GM23338 (cell line): ENCODE results near the gene MARK3. TPM values are rescaled to one million over a fixed set of nuclear protein-coding genes. Genes with fewer than 3 reads are reported as not detected.
A peak's percentile ranks its signal among the peaks of the same experiment; 100 is the strongest.

Experiments
- ATAC-seq: fragments of 200-7000 bp; cut with Tn5 transposase; 3 replicates; pipeline ENCODE4 v1.9.1; 2020
- DNase-seq: peaks from one replicate; pipeline ENCODE4 v3.0.0-alpha.2; 2015; ENCODE audit warnings: low spot score
- H2AFZ ChIP-seq: fragments of 200-600 bp; sonication (generic); 2 replicates; pipeline ENCODE4 v1.8.0; 2016; ENCODE audit warnings: antibody characterized with exemption, mild to moderate bottlenecking, moderate library complexity
- H3F3A ChIP-seq: fragments of 200-600 bp; sonication (generic); replicated peaks from 2 replicates; pipeline ENCODE4 v1.8.0; 2017; ENCODE audit warnings: antibody characterized with exemption, mixed run types, low read depth
- H3K27ac ChIP-seq: fragments of 200-600 bp; sonication (generic); 2 replicates; pipeline ENCODE4 v1.6.1; 2016; ENCODE audit warnings: low read depth
- H3K27me3 ChIP-seq: fragments of 200-600 bp; sonication (generic); 2 replicates; pipeline ENCODE4 v1.8.0; 2016; ENCODE audit warnings: mild to moderate bottlenecking, mixed run types, moderate library complexity; ENCODE audit not compliant: insufficient read depth
- H3K36me3 ChIP-seq: fragments of 200-600 bp; sonication (generic); 2 replicates; pipeline ENCODE4 v1.8.0; 2016; ENCODE audit warnings: mild to moderate bottlenecking; ENCODE audit not compliant: insufficient read depth
- H3K4me1 ChIP-seq: fragments of 200-600 bp; sonication (generic); 2 replicates; pipeline ENCODE4 v1.8.0; 2016; ENCODE audit warnings: mild to moderate bottlenecking, moderate library complexity; ENCODE audit not compliant: insufficient read depth
- H3K4me2 ChIP-seq: fragments of 200-600 bp; sonication (generic); 2 replicates; pipeline ENCODE4 v1.7.1; 2017; ENCODE audit warnings: mixed run types
- H3K4me3 ChIP-seq: fragments of 200-600 bp; sonication (generic); 2 replicates; pipeline ENCODE4 v1.6.1; 2016; ENCODE audit warnings: mixed run types
- H3K79me2 ChIP-seq: fragments of 200-600 bp; sonication (generic); replicated peaks from 2 replicates; pipeline ENCODE4 v1.8.0; 2017; ENCODE audit warnings: mild to moderate bottlenecking; ENCODE audit not compliant: insufficient read depth
- H3K9me2 ChIP-seq: fragments of 200-600 bp; sonication (generic); 2 replicates; pipeline ENCODE4 v1.8.0; 2017; ENCODE audit not compliant: insufficient read depth
- H4K20me1 ChIP-seq: fragments of 200-600 bp; sonication (generic); replicated peaks from 2 replicates; pipeline ENCODE4 v1.8.0; 2017; ENCODE audit warnings: mild to moderate bottlenecking; ENCODE audit not compliant: insufficient read depth
- H3K27ac Mint-ChIP-seq: 2 replicates; pipeline ENCODE4 v1.8.0; 2020; ENCODE audit warnings: inconsistent platforms, mild to moderate bottlenecking, moderate library complexity, mixed read lengths
- H3K27me3 Mint-ChIP-seq: 3 replicates; pipeline ENCODE4 v1.8.0; 2022; ENCODE audit warnings: low read depth, mild to moderate bottlenecking, moderate library complexity, mixed read lengths, inconsistent platforms; ENCODE audit not compliant: insufficient read depth, poor library complexity
- H3K36me3 Mint-ChIP-seq: 3 replicates; pipeline ENCODE4 v1.8.0; 2021; ENCODE audit warnings: low read depth, mild to moderate bottlenecking, inconsistent platforms, moderate library complexity, mixed read lengths
- H3K4me1 Mint-ChIP-seq: 3 replicates; pipeline ENCODE4 v1.8.0; 2020; ENCODE audit warnings: mild to moderate bottlenecking, inconsistent platforms, mixed read lengths
- H3K4me3 Mint-ChIP-seq: 3 replicates; pipeline ENCODE4 v1.8.0; 2021; ENCODE audit warnings: moderate library complexity, mild to moderate bottlenecking, inconsistent platforms, mixed read lengths
- H3K9me3 Mint-ChIP-seq: 3 replicates; pipeline ENCODE4 v1.8.0; 2020; ENCODE audit warnings: moderate library complexity, mild to moderate bottlenecking, inconsistent platforms, mixed read lengths
- CREB1 ChIP-seq: fragments of 250-450 bp; sonication (Bioruptor Pico); IDR thresholded peaks from 2 replicates; pipeline ENCODE4 v1.5.0; 2020; ENCODE audit warnings: low read depth, mild to moderate bottlenecking, moderate library complexity
- CTCF ChIP-seq, 2 experiments: fragments of 200-600 bp in 1 of 2; sonication (generic) in 1 of 2; conservative IDR thresholded peaks; 2 replicates each; pipeline versions ENCODE4 v1.5.1 to v1.6.1; 2016 to 2017; ENCODE audit warnings: antibody characterized with exemption in 2 of 2, low read depth in 2 of 2, mild to moderate bottlenecking in 2 of 2, moderate library complexity in 1 of 2
- ETS1 ChIP-seq: IDR thresholded peaks from 2 replicates; pipeline ENCODE4 v1.6.1; 2016; ENCODE audit warnings: antibody characterized with exemption
- EZH2 ChIP-seq: fragments of 200-600 bp; sonication (generic); IDR thresholded peaks from one replicate; pipeline ENCODE4 v1.8.0; 2017; ENCODE audit warnings: antibody characterized with exemption, mild to moderate bottlenecking, low read depth; ENCODE audit not compliant: unreplicated experiment
- EZH2phosphoT487 ChIP-seq: fragments of 200-600 bp; sonication (generic); IDR thresholded peaks from one replicate; pipeline ENCODE4 v1.8.1; 2018; ENCODE audit warnings: antibody characterized with exemption; ENCODE audit not compliant: unreplicated experiment
- JUNB ChIP-seq: IDR thresholded peaks from one replicate; pipeline ENCODE4 v1.6.1; 2016; ENCODE audit warnings: antibody characterized with exemption; ENCODE audit not compliant: unreplicated experiment
- POLR2AphosphoS5 ChIP-seq: IDR thresholded peaks from 2 replicates; pipeline ENCODE4 v1.6.1; 2016; ENCODE audit warnings: antibody characterized with exemption, low read depth
- REST ChIP-seq: IDR thresholded peaks from one replicate; pipeline ENCODE4 v1.6.1; 2018; ENCODE audit warnings: antibody characterized with exemption; ENCODE audit not compliant: unreplicated experiment
- STAT1 ChIP-seq: IDR thresholded peaks from one replicate; pipeline ENCODE4 v1.6.1; 2016; ENCODE audit warnings: antibody characterized with exemption; ENCODE audit not compliant: unreplicated experiment
- ZNF114 ChIP-seq: fragments of 250-450 bp; sonication (Bioruptor Pico); IDR thresholded peaks from 2 replicates; pipeline ENCODE4 v1.5.0; 2020; ENCODE audit warnings: mild to moderate bottlenecking, moderate library complexity
- ZNF331 ChIP-seq: fragments of 250-450 bp; sonication (Bioruptor Pico); IDR thresholded peaks from 2 replicates; pipeline ENCODE4 v1.5.0; 2020; ENCODE audit warnings: low read depth, mild to moderate bottlenecking, moderate library complexity
- ZNF462 ChIP-seq: fragments of 250-450 bp; sonication (Bioruptor Pico); IDR thresholded peaks from 2 replicates; pipeline ENCODE4 v1.5.0; 2020; ENCODE audit warnings: mild to moderate bottlenecking, moderate library complexity
- polyA plus RNA-seq: library from polyadenylated mRNA; unstranded; fragments of >200 nt; fragmentation: Nextera tagmentation; extraction: Ambion mirVana; gene quantifications from 2 replicates; pipeline ENCODE4 v1.2.1, GENCODE V29; 2016
- total RNA-seq: library from RNA; depleted of rRNA; stranded (reverse); fragments of >200 nt; shearing (Covaris generic); gene quantifications from 2 replicates; pipeline ENCODE4 v1.2.3, GENCODE V29; 2014

MARK3 gene
- total and polyA plus RNA-seq, 2 experiments from 2014 or later, result 45.9 to 69.7 TPM

GRCh38 chr14:103520269-103520656 is 135.0 kb downstream of the MARK3 start:
- DNase-seq (no peak), ATAC-seq (no peak)
- H3K4me3 ChIP-seq, result peak overlapping the region; percentile 90
- H2AFZ ChIP-seq, result no peak overlapping the region
- H3K36me3 ChIP-seq, result no peaks in the 10 kb centered on the region; the same call in 1 of the 2 replicates
- Mint-ChIP-seq H3K27ac (no peak overlapping the region), H3K4me3 (peak overlapping the region; percentile 54), H3K9me3 (peaks cover 4% of the 10 kb centered on the region; the same call in 2 of the 3 replicates), H3K36me3 (peaks cover 14% of the 10 kb centered on the region), H3K4me1 (peaks cover 28% of the 10 kb centered on the region), H3K27me3 (peaks cover 32% of the 10 kb centered on the region)
- no peak overlapping the region for H3K27ac ChIP-seq
- peaks cover 29% of the 10 kb centered on the region for H3F3A ChIP-seq
- TF ChIP-seq REST (no peak), STAT1 (no peak), ZNF331 (CRISPR knock-in tag) (no peak), JUNB (no peak), POLR2AphosphoS5 (no peak), CTCF (conservative IDR thresholded peaks at IDR 0.05; ENCODE audit: low read depth in 2 of 2) (no peak), EZH2phosphoT487 (no peak), ETS1 (no peak), EZH2 (no peak), ZNF114 (CRISPR knock-in tag) (no peak), ZNF462 (no peak), CREB1 (CRISPR knock-in tag) (no peak)
- H3K27me3 ChIP-seq, result peaks cover 17% of the 10 kb centered on the region
- no peaks in the 10 kb centered on the region for H3K9me2 ChIP-seq
- no peaks in the 10 kb centered on the region for H3K79me2 ChIP-seq
- H4K20me1 ChIP-seq, result peaks cover 11% of the 10 kb centered on the region
- peak overlapping the region; percentile 88 for H3K4me2 ChIP-seq
- H3K4me1 ChIP-seq, result peaks cover 17% of the 10 kb centered on the region
